Glutamatergic neuron (in vitro differentiated cells): ENCODE results near the gene ABI3BP. TPM values are rescaled to one million over a fixed set of nuclear protein-coding genes. Genes with fewer than 3 reads are reported as not detected.
"Not testable (repeated sequence)": the region's sequence is repeated elsewhere in the genome, so short reads cannot be mapped to it uniquely, and the experiment has no call there.

Experiments
- DNase-seq: peaks from one replicate; pipeline ENCODE4 v3.0.0; 2022
- H3K27ac Mint-ChIP-seq: one replicate; pipeline ENCODE4 v1.8.0; 2020; ENCODE audit warnings: mild to moderate bottlenecking, mixed read lengths, inconsistent platforms; ENCODE audit not compliant: unreplicated experiment
- H3K27me3 Mint-ChIP-seq: one replicate; pipeline ENCODE4 v1.8.0; 2020; ENCODE audit warnings: mild to moderate bottlenecking, moderate library complexity, mixed read lengths, inconsistent platforms; ENCODE audit not compliant: unreplicated experiment
- H3K36me3 Mint-ChIP-seq: one replicate; pipeline ENCODE4 v1.8.0; 2020; ENCODE audit warnings: mild to moderate bottlenecking, mixed read lengths, inconsistent platforms; ENCODE audit not compliant: unreplicated experiment
- H3K4me1 Mint-ChIP-seq: one replicate; pipeline ENCODE4 v1.8.0; 2020; ENCODE audit warnings: mild to moderate bottlenecking, low read depth, mixed read lengths, inconsistent platforms; ENCODE audit not compliant: unreplicated experiment
- H3K4me3 Mint-ChIP-seq: one replicate; pipeline ENCODE4 v1.8.0; 2020; ENCODE audit warnings: mild to moderate bottlenecking, mixed read lengths, inconsistent platforms; ENCODE audit not compliant: unreplicated experiment
- H3K9me3 Mint-ChIP-seq: one replicate; pipeline ENCODE4 v1.8.0; 2020; ENCODE audit warnings: mild to moderate bottlenecking, moderate library complexity, mixed read lengths, inconsistent platforms; ENCODE audit not compliant: unreplicated experiment
- total RNA-seq: library from RNA; stranded (reverse); fragmentation: NEBNext Ultra II Directional; extraction: Animal tissue kit (Norgen Biotek cat#: 25700); gene quantifications from one replicate; pipeline ENCODE4 v1.2.1, GENCODE V29; 2021; ENCODE audit not compliant: unreplicated experiment
- TF ChIP-seq, protein P1 (sequence below): fragments of 200-600 bp; sonication (generic); IDR thresholded peaks from one replicate; pipeline ENCODE4 v1.5.0; 2021; ENCODE audit not compliant: partially characterized antibody, unreplicated experiment

The ABI3BP gene
- total RNA-seq, 1 donor from 2014 or later = not detected

DNA sequence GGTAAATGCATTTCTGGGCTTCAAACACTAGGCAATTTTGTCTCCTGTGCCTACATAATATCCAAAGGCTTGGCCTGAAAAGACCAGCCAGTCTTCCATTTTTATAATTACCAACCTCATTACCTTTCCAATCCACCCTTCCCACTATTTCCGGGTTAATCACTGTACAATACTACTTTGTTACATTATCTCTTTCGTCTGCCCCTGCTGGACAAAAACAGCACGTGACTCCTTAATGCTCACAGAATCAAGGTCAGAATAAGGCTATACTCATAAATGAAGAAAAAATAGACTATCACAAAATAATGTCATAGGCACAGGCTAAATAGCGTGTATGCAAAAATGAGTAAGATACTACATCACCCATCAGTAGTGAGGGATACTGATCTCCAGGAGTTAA, 40.1 kb downstream of the ABI3BP start:
- no peak overlapping the region for H3K4me3 Mint-ChIP-seq
- H3K4me1 Mint-ChIP-seq = no peaks in the 10 kb centered on the region
- no peaks in the 10 kb centered on the region for H3K36me3 Mint-ChIP-seq
- DNase-seq = no peak
- H3K27ac Mint-ChIP-seq = no peak overlapping the region
- TF ChIP-seq, protein P1, sequence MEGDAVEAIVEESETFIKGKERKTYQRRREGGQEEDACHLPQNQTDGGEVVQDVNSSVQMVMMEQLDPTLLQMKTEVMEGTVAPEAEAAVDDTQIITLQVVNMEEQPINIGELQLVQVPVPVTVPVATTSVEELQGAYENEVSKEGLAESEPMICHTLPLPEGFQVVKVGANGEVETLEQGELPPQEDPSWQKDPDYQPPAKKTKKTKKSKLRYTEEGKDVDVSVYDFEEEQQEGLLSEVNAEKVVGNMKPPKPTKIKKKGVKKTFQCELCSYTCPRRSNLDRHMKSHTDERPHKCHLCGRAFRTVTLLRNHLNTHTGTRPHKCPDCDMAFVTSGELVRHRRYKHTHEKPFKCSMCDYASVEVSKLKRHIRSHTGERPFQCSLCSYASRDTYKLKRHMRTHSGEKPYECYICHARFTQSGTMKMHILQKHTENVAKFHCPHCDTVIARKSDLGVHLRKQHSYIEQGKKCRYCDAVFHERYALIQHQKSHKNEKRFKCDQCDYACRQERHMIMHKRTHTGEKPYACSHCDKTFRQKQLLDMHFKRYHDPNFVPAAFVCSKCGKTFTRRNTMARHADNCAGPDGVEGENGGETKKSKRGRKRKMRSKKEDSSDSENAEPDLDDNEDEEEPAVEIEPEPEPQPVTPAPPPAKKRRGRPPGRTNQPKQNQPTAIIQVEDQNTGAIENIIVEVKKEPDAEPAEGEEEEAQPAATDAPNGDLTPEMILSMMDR = no peak
- H3K27me3 Mint-ChIP-seq = no peaks in the 10 kb centered on the region
- no peaks in the 10 kb centered on the region for H3K9me3 Mint-ChIP-seq

DNA sequence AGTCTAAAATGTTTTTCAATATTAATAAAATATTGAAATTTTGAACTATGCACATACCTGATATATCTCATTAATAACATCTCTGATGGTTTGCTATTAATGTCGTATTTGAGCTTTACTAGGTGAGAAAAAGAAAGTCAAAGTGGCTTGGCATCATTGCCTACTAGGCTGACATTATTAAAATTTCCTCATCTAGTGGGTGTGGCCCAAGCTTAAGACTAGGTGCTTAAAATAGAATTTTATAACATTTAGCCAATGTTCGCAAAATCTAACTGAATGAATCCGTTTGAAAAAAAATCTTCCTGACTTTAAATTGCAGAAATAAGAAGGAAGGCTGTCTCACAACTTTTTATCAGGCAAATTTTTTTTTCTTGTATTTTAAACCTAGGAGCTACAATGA, 46.1 kb downstream of the ABI3BP start:
- no peaks in the 10 kb centered on the region for H3K27me3 Mint-ChIP-seq
- H3K27ac Mint-ChIP-seq = no peak overlapping the region
- no peak for DNase-seq
- no peaks in the 10 kb centered on the region for H3K9me3 Mint-ChIP-seq
- H3K36me3 Mint-ChIP-seq = no peaks in the 10 kb centered on the region
- TF ChIP-seq, protein P1 = no peak
- no peaks in the 10 kb centered on the region for H3K4me1 Mint-ChIP-seq
- no peak overlapping the region for H3K4me3 Mint-ChIP-seq

DNA sequence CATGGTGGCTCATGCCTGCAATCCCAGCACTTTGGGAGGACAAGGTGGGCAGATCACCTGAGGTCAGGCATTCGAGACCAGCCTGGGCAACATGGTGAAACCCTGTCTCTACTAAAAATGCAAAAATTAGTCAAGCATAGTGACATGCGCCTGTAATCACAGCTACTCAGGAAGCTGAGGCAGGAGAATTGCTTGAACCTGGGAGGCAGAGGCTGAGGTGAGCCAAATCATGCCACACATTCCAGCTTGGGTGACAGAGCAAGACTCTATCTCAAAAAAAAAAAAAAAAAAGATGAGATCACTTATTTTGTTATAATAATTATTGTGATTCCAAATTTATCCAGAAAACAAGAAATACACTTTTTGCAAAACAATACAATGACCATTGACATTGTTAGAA, 47.1 kb downstream of the ABI3BP start:
- not testable (repeated sequence) for H3K27me3 Mint-ChIP-seq, DNase-seq, H3K36me3 Mint-ChIP-seq, H3K4me1 Mint-ChIP-seq, H3K27ac Mint-ChIP-seq, H3K4me3 Mint-ChIP-seq, H3K9me3 Mint-ChIP-seq

DNA sequence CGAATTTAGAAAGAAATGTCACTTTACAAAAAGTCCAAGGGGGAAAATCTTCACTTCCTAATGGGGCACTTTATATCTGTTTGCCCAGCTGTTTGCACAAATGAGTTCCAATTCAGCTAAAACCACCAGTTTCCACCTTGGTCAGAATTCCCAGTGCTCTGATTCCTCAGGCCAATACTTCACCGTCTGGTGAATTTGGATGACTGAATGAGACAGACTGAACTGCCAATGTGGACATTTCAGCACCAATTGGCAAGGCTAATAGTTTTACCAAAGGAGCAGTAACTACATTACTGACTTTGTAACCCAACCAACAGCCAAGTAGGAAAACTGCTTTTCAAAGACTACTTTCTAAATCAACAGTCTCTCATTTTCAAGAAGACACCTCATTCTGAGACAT, 51.8 kb downstream of the ABI3BP start:
- Mint-ChIP-seq H3K27me3 (peaks cover 1% of the 10 kb centered on the region), H3K4me3 (no peak overlapping the region), H3K36me3 (no peaks in the 10 kb centered on the region), H3K4me1 (no peaks in the 10 kb centered on the region), H3K9me3 (no peaks in the 10 kb centered on the region), H3K27ac (no peak overlapping the region)
- TF ChIP-seq, protein P1 = no peak
- no peak for DNase-seq

DNA sequence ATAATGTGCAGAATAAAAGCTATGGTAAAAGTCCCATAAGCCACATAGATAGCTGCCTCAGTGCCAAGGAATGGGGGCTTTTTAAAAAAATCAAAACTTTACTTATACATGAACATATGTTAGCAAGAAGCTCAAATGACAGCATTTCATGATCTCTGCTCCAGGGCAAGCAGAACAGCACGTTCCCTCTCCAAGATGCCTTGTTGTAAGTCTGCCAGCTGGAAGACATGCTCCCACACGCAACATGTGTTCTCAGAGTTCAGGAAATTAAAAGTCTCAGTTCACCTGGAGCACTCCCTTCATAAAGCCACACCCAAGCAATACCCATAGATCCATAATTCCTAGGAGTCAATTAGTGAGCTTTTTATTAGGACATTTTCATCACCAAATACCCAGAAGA, 52.2 kb downstream of the ABI3BP start:
- Mint-ChIP-seq H3K4me1 (no peaks in the 10 kb centered on the region), H3K27ac (no peak overlapping the region), H3K36me3 (no peaks in the 10 kb centered on the region), H3K9me3 (no peaks in the 10 kb centered on the region), H3K27me3 (peaks cover 1% of the 10 kb centered on the region), H3K4me3 (no peak overlapping the region)
- no peak for DNase-seq
- TF ChIP-seq, protein P1 = no peak

DNA sequence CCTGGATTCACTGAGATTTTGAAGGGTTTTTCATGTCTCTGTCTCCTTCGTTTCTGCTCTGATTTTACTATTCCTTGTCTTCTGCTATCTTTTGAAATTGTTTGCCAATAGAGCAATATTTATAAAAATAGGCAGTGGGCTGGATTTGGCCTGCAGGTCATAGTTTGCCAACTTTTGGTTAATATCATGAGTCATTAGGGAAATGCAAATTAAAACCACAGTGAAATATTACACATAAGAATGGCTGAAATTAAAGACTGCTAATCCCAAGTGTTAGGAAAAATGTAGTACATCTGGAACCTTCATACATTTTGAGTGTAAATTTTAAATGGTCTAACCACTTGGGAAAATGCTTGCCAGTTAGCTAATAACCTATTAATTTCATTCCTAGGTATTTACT, 56.3 kb downstream of the ABI3BP start:
- DNase-seq = no peak
- Mint-ChIP-seq H3K27ac (no peak overlapping the region), H3K4me3 (no peak overlapping the region), H3K27me3 (peaks cover 1% of the 10 kb centered on the region), H3K4me1 (no peaks in the 10 kb centered on the region), H3K36me3 (no peaks in the 10 kb centered on the region), H3K9me3 (no peaks in the 10 kb centered on the region)
- TF ChIP-seq, protein P1 = no peak
